MM.1S (cell line): Measurements from ENCODE around the gene RET.

Experiments
- DNase-seq: peaks from one replicate; pipeline ENCODE4 v3.0.0-alpha.2; 2015
- H2AFZ ChIP-seq: fragments of 300-600 bp; sonication (generic); 2 replicates; pipeline ENCODE4 v1.6.0; 2016; ENCODE audit warnings: antibody characterized with exemption, low read length
- H3F3A ChIP-seq: fragments of 300-600 bp; sonication (generic); 2 replicates; pipeline ENCODE4 v1.6.1; 2016; ENCODE audit warnings: mild to moderate bottlenecking, antibody characterized with exemption, low read length, moderate library complexity, mixed read lengths; ENCODE audit not compliant: insufficient read depth
- H3K27ac ChIP-seq: fragments of 300-600 bp; sonication (generic); 2 replicates; pipeline ENCODE4 v1.5.1; 2016; ENCODE audit warnings: mild to moderate bottlenecking, low read length
- H3K27me3 ChIP-seq: fragments of 300-600 bp; sonication (generic); replicated peaks from 2 replicates; pipeline ENCODE4 v1.6.0; 2016; ENCODE audit warnings: low read length; ENCODE audit not compliant: insufficient read depth
- H3K36me3 ChIP-seq: fragments of 300-600 bp; sonication (generic); replicated peaks from 2 replicates; pipeline ENCODE4 v1.6.1; 2016; ENCODE audit warnings: mild to moderate bottlenecking, low read length, mixed read lengths; ENCODE audit not compliant: insufficient read depth
- H3K4me1 ChIP-seq: fragments of 300-600 bp; sonication (generic); 2 replicates; pipeline ENCODE4 v1.6.1; 2016; ENCODE audit warnings: low read length, mixed read lengths
- H3K4me2 ChIP-seq: fragments of 300-600 bp; sonication (generic); 2 replicates; pipeline ENCODE4 v1.6.0; 2016; ENCODE audit warnings: low read depth, low read length
- H3K4me3 ChIP-seq: fragments of 300-600 bp; sonication (generic); 2 replicates; pipeline ENCODE4 v1.5.1; 2016; ENCODE audit warnings: low read length, mixed read lengths
- H3K79me2 ChIP-seq: fragments of 300-600 bp; sonication (generic); 2 replicates; pipeline ENCODE4 v1.6.1; 2016; ENCODE audit warnings: mixed run types, low read length, mixed read lengths
- H3K9ac ChIP-seq: fragments of 300-600 bp; sonication (generic); 2 replicates; pipeline ENCODE4 v1.6.1; 2016; ENCODE audit warnings: low read length, mixed read lengths
- H3K9me2 ChIP-seq: fragments of 300-600 bp; sonication (generic); replicated peaks from 2 replicates; pipeline ENCODE4 v1.6.1; 2016; ENCODE audit warnings: mild to moderate bottlenecking, low read length, mixed read lengths; ENCODE audit not compliant: insufficient read depth
- H3K9me3 ChIP-seq: fragments of 300-600 bp; sonication (generic); replicated peaks from 2 replicates; pipeline ENCODE4 v1.6.1; 2016; ENCODE audit warnings: mild to moderate bottlenecking, low read length, mixed read lengths; ENCODE audit not compliant: insufficient read depth
- H4K20me1 ChIP-seq: fragments of 300-600 bp; sonication (generic); 2 replicates; pipeline ENCODE4 v1.6.1; 2016; ENCODE audit warnings: mild to moderate bottlenecking, low read length, moderate library complexity, mixed read lengths; ENCODE audit not compliant: insufficient read depth
- EZH2 ChIP-seq: fragments of 300-600 bp; sonication (generic); optimal IDR thresholded peaks from 2 replicates; pipeline ENCODE3; 2017; ENCODE audit warnings: low read depth, mild to moderate bottlenecking, antibody characterized with exemption, low read length, mixed read lengths
- EZH2phosphoT487 ChIP-seq: fragments of 300-600 bp; sonication (generic); IDR thresholded peaks from 2 replicates; pipeline ENCODE4 v1.6.1; 2018; ENCODE audit warnings: antibody characterized with exemption, low read length
- TF ChIP-seq, protein P1 (sequence below): fragments of 300-600 bp; sonication (generic); IDR thresholded peaks from 2 replicates; pipeline ENCODE4 v1.5.1; 2016; ENCODE audit warnings: antibody characterized with exemption, low read length, mixed read lengths

Gene RET

GRCh38 chr10:43127442-43127841 is 50.6 kb downstream of the RET start:
- Histone ChIP-seq H3K9ac (no peak overlapping the region), H3K36me3 (no peaks in the 10 kb centered on the region), H2AFZ (no peak overlapping the region), H3K27ac (no peak overlapping the region), H4K20me1 (no peaks in the 10 kb centered on the region), H3K9me2 (no peaks in the 10 kb centered on the region), H3K4me3 (no peak overlapping the region), H3K4me2 (no peak overlapping the region), H3K79me2 (no peaks in the 10 kb centered on the region), H3K27me3 (no peaks in the 10 kb centered on the region), H3K9me3 (no peaks in the 10 kb centered on the region), H3F3A (peaks cover 11% of the 10 kb centered on the region), H3K4me1 (peaks cover 28% of the 10 kb centered on the region)
- TF ChIP-seq, protein P1, sequence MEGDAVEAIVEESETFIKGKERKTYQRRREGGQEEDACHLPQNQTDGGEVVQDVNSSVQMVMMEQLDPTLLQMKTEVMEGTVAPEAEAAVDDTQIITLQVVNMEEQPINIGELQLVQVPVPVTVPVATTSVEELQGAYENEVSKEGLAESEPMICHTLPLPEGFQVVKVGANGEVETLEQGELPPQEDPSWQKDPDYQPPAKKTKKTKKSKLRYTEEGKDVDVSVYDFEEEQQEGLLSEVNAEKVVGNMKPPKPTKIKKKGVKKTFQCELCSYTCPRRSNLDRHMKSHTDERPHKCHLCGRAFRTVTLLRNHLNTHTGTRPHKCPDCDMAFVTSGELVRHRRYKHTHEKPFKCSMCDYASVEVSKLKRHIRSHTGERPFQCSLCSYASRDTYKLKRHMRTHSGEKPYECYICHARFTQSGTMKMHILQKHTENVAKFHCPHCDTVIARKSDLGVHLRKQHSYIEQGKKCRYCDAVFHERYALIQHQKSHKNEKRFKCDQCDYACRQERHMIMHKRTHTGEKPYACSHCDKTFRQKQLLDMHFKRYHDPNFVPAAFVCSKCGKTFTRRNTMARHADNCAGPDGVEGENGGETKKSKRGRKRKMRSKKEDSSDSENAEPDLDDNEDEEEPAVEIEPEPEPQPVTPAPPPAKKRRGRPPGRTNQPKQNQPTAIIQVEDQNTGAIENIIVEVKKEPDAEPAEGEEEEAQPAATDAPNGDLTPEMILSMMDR = no peak
- TF ChIP-seq EZH2phosphoT487 (no peak), EZH2 (no peak)
- DNase-seq = no peak

DNA sequence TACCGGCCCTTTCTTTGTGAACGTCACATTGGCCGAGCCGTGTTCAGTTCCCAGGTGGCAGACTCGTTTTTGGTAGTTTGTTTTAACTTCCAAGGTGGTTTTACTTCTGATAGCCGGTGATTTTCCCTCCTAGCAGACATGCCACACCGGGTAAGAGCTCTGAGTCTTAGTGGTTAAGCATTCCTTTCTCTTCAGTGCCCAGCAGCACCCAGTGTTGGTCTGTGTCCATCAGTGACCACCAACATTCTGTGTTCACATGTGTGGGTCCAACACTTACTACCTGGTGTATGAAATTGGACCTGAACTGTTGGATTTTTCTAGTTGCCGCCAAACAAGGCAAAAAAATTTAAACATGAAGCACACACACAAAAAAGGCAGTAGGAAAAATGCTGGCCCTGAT is 51.5 kb downstream of the RET start:
- Histone ChIP-seq H3K4me1 (peaks cover 28% of the 10 kb centered on the region), H3K79me2 (no peaks in the 10 kb centered on the region), H3F3A (peaks cover 11% of the 10 kb centered on the region), H3K36me3 (no peaks in the 10 kb centered on the region), H4K20me1 (no peaks in the 10 kb centered on the region), H3K9ac (no peak overlapping the region), H3K9me2 (no peaks in the 10 kb centered on the region), H3K27me3 (no peaks in the 10 kb centered on the region), H2AFZ (no peak overlapping the region), H3K9me3 (no peaks in the 10 kb centered on the region), H3K27ac (no peak overlapping the region), H3K4me2 (0 out of 2 replicates have a peak overlapping the region, but pooled peaks have one; percentile 48), H3K4me3 (no peak overlapping the region)
- DNase-seq = no peak
- TF ChIP-seq, protein P1 = no peak
- TF ChIP-seq EZH2phosphoT487 (no peak), EZH2 (no peak)

- Histone ChIP-seq H3K4me2 (peak overlapping the region; percentile 48; the same call in 1 of the 2 replicates), H4K20me1 (no peaks in the 10 kb centered on the region), H3K79me2 (no peaks in the 10 kb centered on the region), H3K9ac (peak overlapping the region; percentile 17; the same call in 1 of the 2 replicates), H3F3A (peaks cover 11% of the 10 kb centered on the region), H3K4me3 (no peak overlapping the region), H2AFZ (peak overlapping the region; percentile 64), H3K9me3 (no peaks in the 10 kb centered on the region), H3K36me3 (no peaks in the 10 kb centered on the region), H3K4me1 (peaks cover 34% of the 10 kb centered on the region), H3K27me3 (no peaks in the 10 kb centered on the region), H3K9me2 (no peaks in the 10 kb centered on the region), H3K27ac (peak overlapping the region; percentile 65)
- TF ChIP-seq, protein P1 = no peak
- TF ChIP-seq EZH2 = no peak
- no peak for TF ChIP-seq EZH2phosphoT487
- peak; percentile 72 for DNase-seq
These were observed 52.3 kb downstream of the RET start for GRCh38 chr10:43128958-43129706.
